Omental fat pad (tissue), 4 donors: ENCODE results near the gene CDK2. TPM values are rescaled to one million over a fixed set of nuclear protein-coding genes. Genes with fewer than 3 reads are reported as not detected.
"Not testable (repeated sequence)": the region's sequence is repeated elsewhere in the genome, so short reads cannot be mapped to it uniquely, and the experiment has no call there.

Experiments used
- ATAC-seq: fragments of 150-250 bp; one replicate; pipeline ENCODE4 v1.9.1; 2016; ENCODE audit warnings: mild to moderate bottlenecking, moderate library complexity; ENCODE audit not compliant: low FRiP score
- DNase-seq: peaks from one replicate; pipeline ENCODE4 v3.0.0-alpha.2; 2019; ENCODE audit warnings: low spot score
- CTCF ChIP-seq, 3 donors: fragments of 450-650 bp; IDR thresholded peaks; one replicate each; pipeline ENCODE4 v1.5.1; 2016 to 2017; ENCODE audit warnings: antibody characterized with exemption in 3 of 3, mild to moderate bottlenecking in 3 of 3, moderate library complexity in 2 of 3
- total RNA-seq, 4 donors: library from RNA; depleted of rRNA; stranded (reverse); fragments of >200 nt; gene quantifications; one replicate each; pipeline ENCODE4 v1.1.0, GENCODE V29; 2016

CDK2 gene
- total RNA-seq, 4 donors from 2014 or later = 9.7 to 23.7 (median 17.5) TPM

- no peak for ATAC-seq
- TF ChIP-seq CTCF (IDR thresholded peaks at IDR 0.05) = no peak
- no peak for DNase-seq
Measured at GRCh38 chr12:55995366-55995765, 28.7 kb downstream of the CDK2 start.

- TF ChIP-seq CTCF (IDR thresholded peaks at IDR 0.05) = peak in 1 of 3 donors; percentile 72
- DNase-seq = no peak
- no peak for ATAC-seq
Measured at GRCh38 chr12:55996201-55996714, 29.6 kb downstream of the CDK2 start.

- peak; percentile 98 for ATAC-seq
- peak; percentile 82 for DNase-seq
- TF ChIP-seq CTCF (IDR thresholded peaks at IDR 0.05) = no peak
Measured at GRCh38 chr12:55996715-55997534, 30.3 kb downstream of the CDK2 start, which contains the start of gene SUOX. Gene SUOX, plus strand, starts transcription at chr12:55997276. Its CDS starts 4,946 bp downstream, at chr12:56002222.

GRCh38 chr12:55997535-55997859 is 30.9 kb downstream of the CDK2 start:
- no peak for TF ChIP-seq CTCF (IDR thresholded peaks at IDR 0.05)
- no peak for DNase-seq
- peak; percentile 11 for ATAC-seq

GRCh38 chr12:55999522-55999921 is 32.9 kb downstream of the CDK2 start:
- DNase-seq, ATAC-seq: not testable (repeated sequence)

GRCh38 chr12:55999999-56000540 is 33.4 kb downstream of the CDK2 start:
- ATAC-seq, DNase-seq: not testable (repeated sequence)

- DNase-seq = no peak
- ATAC-seq = no peak
- TF ChIP-seq CTCF (IDR thresholded peaks at IDR 0.05) = no peak
Measured at GRCh38 chr12:56001487-56002100, 35.0 kb downstream of the CDK2 start.

- not testable (repeated sequence) for DNase-seq
Measured at GRCh38 chr12:56003376-56003775, 36.7 kb downstream of the CDK2 start.

More at GRCh38 chr12:56003376-56003775, 36.7 kb downstream of the CDK2 start:
- ATAC-seq = not testable (repeated sequence)
